WTC11 (cell line): ENCODE results near the gene NECAB2. TPM values are rescaled to one million over a fixed set of nuclear protein-coding genes. Genes with fewer than 3 reads are reported as not detected.

Experiments
- ATAC-seq: fragments of 200-7000 bp; cut with Tn5 transposase; 2 replicates; pipeline ENCODE4 v1.10.0; 2021; ENCODE audit warnings: mild to moderate bottlenecking, moderate library complexity
- CTCF ChIA-PET: fragments of 300-600 bp; sonication (Branson Sonifier 250); formaldehyde crosslinking; loops from one replicate; lab custom pipeline; 2021; ENCODE audit warnings: antibody characterized with exemption; lab: Charles Lee
- POLR2A ChIA-PET: fragments of 350-600 bp; sonication (Branson Sonifier 250); formaldehyde crosslinking; loops from one replicate; lab custom pipeline; 2021; ENCODE audit warnings: antibody characterized with exemption; lab: Charles Lee
- DNase-seq: peaks from one replicate; pipeline ENCODE4 v3.0.0; 2021; ENCODE audit warnings: low spot score
- H3K27ac Mint-ChIP-seq: 2 replicates; pipeline ENCODE4 v1.8.0; 2021; ENCODE audit warnings: mixed read lengths
- H3K27me3 Mint-ChIP-seq: 2 replicates; pipeline ENCODE4 v1.8.0; 2021; ENCODE audit warnings: low read depth, mild to moderate bottlenecking, moderate library complexity, mixed read lengths
- H3K36me3 Mint-ChIP-seq: 2 replicates; pipeline ENCODE4 v1.8.0; 2021; ENCODE audit warnings: mixed read lengths
- H3K4me1 Mint-ChIP-seq: 2 replicates; pipeline ENCODE4 v1.8.0; 2022; ENCODE audit warnings: mixed read lengths
- H3K4me3 Mint-ChIP-seq: 2 replicates; pipeline ENCODE4 v1.8.0; 2021; ENCODE audit warnings: mild to moderate bottlenecking, moderate library complexity, mixed read lengths
- H3K9me3 Mint-ChIP-seq: 2 replicates; pipeline ENCODE4 v1.8.0; 2021; ENCODE audit warnings: mixed read lengths
- AR ChIP-seq: fragments of 250-450 bp; sonication (Bioruptor Pico); IDR thresholded peaks from 2 replicates; pipeline ENCODE4 v1.9.0; 2021; ENCODE audit warnings: mild to moderate bottlenecking
- ARID4B ChIP-seq: sonication (generic); formaldehyde crosslinking; IDR thresholded peaks from 2 replicates; pipeline ENCODE4 v1.8.0; 2023; ENCODE audit warnings: missing genetic modification reagents, mild to moderate bottlenecking, borderline replicate concordance
- CBFB ChIP-seq: sonication (generic); formaldehyde crosslinking; IDR thresholded peaks from 2 replicates; pipeline ENCODE4 v1.8.1; 2022; ENCODE audit warnings: mild to moderate bottlenecking, low read depth, missing genetic modification reagents
- CDX4 ChIP-seq: fragments of 250-450 bp; sonication (Bioruptor Pico); IDR thresholded peaks from 2 replicates; pipeline ENCODE4 v1.9.0; 2021; ENCODE audit warnings: moderate library complexity, mild to moderate bottlenecking, inconsistent platforms, borderline replicate concordance
- ESRRA ChIP-seq: sonication (generic); formaldehyde crosslinking; IDR thresholded peaks from 2 replicates; pipeline ENCODE4 v1.8.1; 2022; ENCODE audit warnings: mild to moderate bottlenecking, missing genetic modification reagents, borderline replicate concordance
- FOXJ3 ChIP-seq: sonication (generic); formaldehyde crosslinking; IDR thresholded peaks from 2 replicates; pipeline ENCODE4 v1.9.0; 2021; ENCODE audit warnings: missing genetic modification reagents, mild to moderate bottlenecking, borderline replicate concordance
- MAX ChIP-seq: sonication (generic); formaldehyde crosslinking; IDR thresholded peaks from 2 replicates; pipeline ENCODE4 v1.8.0; 2022; ENCODE audit warnings: mild to moderate bottlenecking, missing genetic modification reagents
- SOX15 ChIP-seq: fragments of 250-450 bp; sonication (Bioruptor Pico); IDR thresholded peaks from 2 replicates; pipeline ENCODE4 v1.9.0; 2021; ENCODE audit warnings: mild to moderate bottlenecking
- SP1 ChIP-seq: sonication (generic); formaldehyde crosslinking; conservative IDR thresholded peaks from 2 replicates; pipeline ENCODE4 v1.8.1; 2022; ENCODE audit warnings: missing genetic modification reagents
- TCF7 ChIP-seq: sonication (generic); formaldehyde crosslinking; IDR thresholded peaks from 2 replicates; pipeline ENCODE4 v1.8.0; 2022; ENCODE audit warnings: mild to moderate bottlenecking, low read depth, missing genetic modification reagents, moderate library complexity
- USF1 ChIP-seq: sonication (generic); formaldehyde crosslinking; IDR thresholded peaks from 2 replicates; pipeline ENCODE4 v1.8.0; 2022; ENCODE audit warnings: mild to moderate bottlenecking, missing genetic modification reagents
- USF2 ChIP-seq: sonication (generic); formaldehyde crosslinking; IDR thresholded peaks from 2 replicates; pipeline ENCODE4 v1.8.1; 2023; ENCODE audit warnings: mild to moderate bottlenecking, missing genetic modification reagents, moderate library complexity
- ZNF121 ChIP-seq: sonication (generic); formaldehyde crosslinking; IDR thresholded peaks from 2 replicates; pipeline ENCODE4 v1.8.0; 2023; ENCODE audit warnings: missing genetic modification reagents
- ZNF317 ChIP-seq: sonication (generic); formaldehyde crosslinking; IDR thresholded peaks from 2 replicates; pipeline ENCODE4 v1.8.1; 2023; ENCODE audit warnings: low read depth, mild to moderate bottlenecking, moderate library complexity, missing genetic modification reagents, borderline replicate concordance
- ZNF416 ChIP-seq: fragments of 250-450 bp; sonication (Bioruptor Pico); IDR thresholded peaks from 2 replicates; pipeline ENCODE4 v1.9.0; 2021; ENCODE audit warnings: mild to moderate bottlenecking, inconsistent platforms
- ZNF423 ChIP-seq: fragments of 250-450 bp; sonication (Bioruptor Pico); IDR thresholded peaks from 2 replicates; pipeline ENCODE4 v2.1.2; 2022; ENCODE audit warnings: mild to moderate bottlenecking, moderate library complexity
- total RNA-seq: library from RNA; stranded (reverse); gene quantifications from 3 replicates; pipeline ENCODE4 v1.2.3, GENCODE V29; 2021

NECAB2 gene
- total RNA-seq, 1 experiment from 2014 or later: 2.9 TPM

GRCh38 chr16:84009282-84009681 lies 41.2 kb downstream of the NECAB2 start:
- CTCF ChIA-PET: no interaction called here
- no peak for DNase-seq
- TF ChIP-seq ZNF416: no peak
- TF ChIP-seq ZNF423: no peak
- TF ChIP-seq AR (CRISPR knock-in tag): no peak
- no peak for TF ChIP-seq FOXJ3 (CRISPR knock-in tag)
- TF ChIP-seq CBFB (CRISPR knock-in tag): no peak
- no peak for TF ChIP-seq ARID4B (CRISPR knock-in tag)
- no peak for TF ChIP-seq MAX (CRISPR knock-in tag)
- TF ChIP-seq SP1 (CRISPR knock-in tag): no peak
- TF ChIP-seq CDX4: no peak
- TF ChIP-seq, all 79 proteins: peak for 0
- Mint-ChIP-seq H3K27me3 (no peaks in the 10 kb centered on the region; the same call in 1 of the 2 replicates), H3K27ac (no peak overlapping the region), H3K36me3 (no peaks in the 10 kb centered on the region), H3K4me1 (no peaks in the 10 kb centered on the region), H3K4me3 (no peak overlapping the region), H3K9me3 (peaks cover 5% of the 10 kb centered on the region)
- POLR2A ChIA-PET: no interaction called here
- no peak for ATAC-seq

GRCh38 chr16:84013787-84014569 lies 45.9 kb downstream of the NECAB2 start:
- peaks cover 6% of the 10 kb centered on the region for H3K4me1 Mint-ChIP-seq
- ChIA-PET POLR2A (interaction anchor here (0.6 to 1.8 kb wide), 5 partner anchors 13 to 201 kb away, joined by 3 to 10 read pairs (median 5); partner anchors contain the start of gene MBTPS1), CTCF (interaction anchor here (0.7 to 2.4 kb wide), 31 partner anchors 13 to 294 kb away, joined by 3 to 28 read pairs (median 5); partner anchors contain the start of genes DNAAF1, HSDL1, MBTPS1 and SLC38A8)
- H3K9me3 Mint-ChIP-seq: peaks cover 3% of the 10 kb centered on the region
- H3K4me3 Mint-ChIP-seq: peak overlapping the region; percentile 56
- peak; percentile 89 for TF ChIP-seq USF2 (CRISPR knock-in tag)
- peak; percentile 88 for TF ChIP-seq USF1 (CRISPR knock-in tag)
- no peak for TF ChIP-seq TCF7
- TF ChIP-seq ZNF121: 0 out of 2 replicates have a peak, but pooled peaks have one; percentile 4
- TF ChIP-seq MAX (CRISPR knock-in tag): peak; percentile 57; the same call in 1 of the 2 replicates
- TF ChIP-seq SOX15 (CRISPR knock-in tag): no peak
- TF ChIP-seq ZNF317 (CRISPR knock-in tag): no peak
- no peak for TF ChIP-seq ESRRA
- TF ChIP-seq, all 79 proteins: peak for 4
- ATAC-seq (peak; percentile 90), DNase-seq (peak; percentile 100)
- peak overlapping the region; percentile 41; the same call in 1 of the 2 replicates for H3K27ac Mint-ChIP-seq
- H3K27me3 Mint-ChIP-seq: peaks cover 5% of the 10 kb centered on the region; the same call in 1 of the 2 replicates
- H3K36me3 Mint-ChIP-seq: no peaks in the 10 kb centered on the region
